Glomerular visceral epithelial cell (primary cell): ENCODE results near the gene LRTM1.
A peak's percentile ranks its signal among the peaks of the same experiment; 100 is the strongest.

Source experiments
- DNase-seq: peaks from one replicate; pipeline ENCODE4 v3.0.0-alpha.2; 2016; ENCODE audit errors: extremely low spot score

Gene LRTM1

GRCh38 chr3:54928046-54928770 is at the start of gene LRTM1:
Gene LRTM1, minus strand, starts transcription at chr3:54928059. Its CDS starts 148 bp downstream, at chr3:54927911.
- DNase-seq: no peak

- DNase-seq: no peak
These were observed 49.6 kb upstream of the LRTM1 start for GRCh38 chr3:54977439-54977838.

GRCh38 chr3:54970895-54971294 is 43.0 kb upstream of the LRTM1 start:
- DNase-seq: no peak

GRCh38 chr3:54969652-54970051 is 41.8 kb upstream of the LRTM1 start:
- no peak for DNase-seq

GRCh38 chr3:54968546-54969172 is 40.8 kb upstream of the LRTM1 start:
- peak; percentile 35 for DNase-seq

GRCh38 chr3:54967731-54968161 is 39.9 kb upstream of the LRTM1 start:
- DNase-seq: no peak

- no peak for DNase-seq
These were observed 39.1 kb upstream of the LRTM1 start for GRCh38 chr3:54966979-54967378.

- peak; percentile 57 for DNase-seq
These were observed 37.9 kb upstream of the LRTM1 start for GRCh38 chr3:54965746-54966145.

- no peak for DNase-seq
These were observed 36.2 kb upstream of the LRTM1 start for GRCh38 chr3:54964081-54964480.

GRCh38 chr3:54963641-54964040 is 35.8 kb upstream of the LRTM1 start:
- no peak for DNase-seq

GRCh38 chr3:54962200-54962599 is 34.3 kb upstream of the LRTM1 start:
- DNase-seq: no peak

- DNase-seq: peak; percentile 37
These were observed 32.8 kb upstream of the LRTM1 start for GRCh38 chr3:54960701-54961100.

GRCh38 chr3:54960082-54960481 is 32.2 kb upstream of the LRTM1 start:
- DNase-seq: peak; percentile 46

GRCh38 chr3:54957711-54958110 is 29.9 kb upstream of the LRTM1 start:
- peak; percentile 81 for DNase-seq

- DNase-seq: no peak
These were observed 28.1 kb upstream of the LRTM1 start for GRCh38 chr3:54955941-54956340.

GRCh38 chr3:54955496-54955895 is 27.6 kb upstream of the LRTM1 start:
- no peak for DNase-seq

GRCh38 chr3:54954521-54954920 is 26.7 kb upstream of the LRTM1 start:
- no peak for DNase-seq

GRCh38 chr3:54954022-54954421 is 26.2 kb upstream of the LRTM1 start:
- peak; percentile 92 for DNase-seq

- DNase-seq: peak; percentile 88
These were observed 23.5 kb upstream of the LRTM1 start for GRCh38 chr3:54951405-54951804.

- DNase-seq: no peak
These were observed 22.6 kb upstream of the LRTM1 start for GRCh38 chr3:54950391-54951003.

- no peak for DNase-seq
These were observed 21.7 kb upstream of the LRTM1 start for GRCh38 chr3:54949491-54950044.

GRCh38 chr3:54941690-54942362 is 14.0 kb upstream of the LRTM1 start:
- DNase-seq: no peak
